Esophagus muscularis mucosa (tissue), 4 donors: Measurements from ENCODE around the gene PPME1.

Experiments
- EP300 ChIP-seq: sonication (generic); formaldehyde crosslinking; IDR thresholded peaks from one replicate; pipeline ENCODE4 v1.6.1; 2017; ENCODE audit warnings: antibody characterized with exemption
- POLR2A ChIP-seq: fragments of 450-650 bp; IDR thresholded peaks from one replicate; pipeline ENCODE4 v1.6.1; 2017; ENCODE audit warnings: antibody characterized with exemption, moderate library complexity, mild to moderate bottlenecking, low read depth
- POLR2AphosphoS5 ChIP-seq, 2 donors: sonication (generic); formaldehyde crosslinking; IDR thresholded peaks; one replicate each; pipeline ENCODE4 v1.6.1; 2017; ENCODE audit warnings: antibody characterized with exemption in 2 of 2
- TF ChIP-seq, protein P1 (sequence below), 3 experiments: fragments of 200-600 bp in 2 of 3; fragments of 450-650 bp in 1 of 3; sonication (generic) in 2 of 3; IDR thresholded peaks; one replicate each; pipeline ENCODE4 v1.5.1; 2017 to 2019; ENCODE audit warnings: antibody characterized with exemption in 3 of 3, mild to moderate bottlenecking in 2 of 3, moderate library complexity in 1 of 3

DNA sequence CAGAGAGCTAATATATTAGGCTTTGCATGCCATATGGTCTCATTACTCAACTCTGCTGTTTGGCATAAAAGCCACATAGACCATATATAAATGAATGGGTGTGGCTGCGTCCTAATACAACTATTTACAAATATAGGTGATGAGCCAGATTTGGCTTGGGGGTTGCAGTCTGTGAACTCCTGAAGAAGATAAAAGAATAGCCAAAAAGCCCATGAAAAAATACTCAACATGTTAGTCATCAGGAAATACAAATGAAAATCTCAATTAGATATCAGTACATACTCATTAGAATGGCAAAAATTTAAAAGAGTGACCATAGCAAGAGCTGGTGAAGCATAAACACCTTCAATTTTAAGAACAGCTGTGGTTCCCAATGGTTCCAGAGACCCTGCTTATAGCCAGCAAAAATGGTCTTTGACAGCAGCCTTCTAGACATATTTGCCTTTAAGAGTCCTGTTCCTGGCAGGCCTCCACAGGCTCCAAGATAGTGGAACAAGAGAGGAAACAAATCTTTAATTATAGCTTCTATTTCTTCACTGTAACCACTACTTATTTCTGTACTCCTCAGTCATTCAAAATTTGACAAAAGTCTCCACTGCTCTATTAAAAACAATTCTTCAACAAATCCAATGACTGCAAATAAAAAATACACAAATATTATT lies 16.3 kb upstream of the PPME1 start:
- no peak for TF ChIP-seq POLR2A
- TF ChIP-seq, protein P1, sequence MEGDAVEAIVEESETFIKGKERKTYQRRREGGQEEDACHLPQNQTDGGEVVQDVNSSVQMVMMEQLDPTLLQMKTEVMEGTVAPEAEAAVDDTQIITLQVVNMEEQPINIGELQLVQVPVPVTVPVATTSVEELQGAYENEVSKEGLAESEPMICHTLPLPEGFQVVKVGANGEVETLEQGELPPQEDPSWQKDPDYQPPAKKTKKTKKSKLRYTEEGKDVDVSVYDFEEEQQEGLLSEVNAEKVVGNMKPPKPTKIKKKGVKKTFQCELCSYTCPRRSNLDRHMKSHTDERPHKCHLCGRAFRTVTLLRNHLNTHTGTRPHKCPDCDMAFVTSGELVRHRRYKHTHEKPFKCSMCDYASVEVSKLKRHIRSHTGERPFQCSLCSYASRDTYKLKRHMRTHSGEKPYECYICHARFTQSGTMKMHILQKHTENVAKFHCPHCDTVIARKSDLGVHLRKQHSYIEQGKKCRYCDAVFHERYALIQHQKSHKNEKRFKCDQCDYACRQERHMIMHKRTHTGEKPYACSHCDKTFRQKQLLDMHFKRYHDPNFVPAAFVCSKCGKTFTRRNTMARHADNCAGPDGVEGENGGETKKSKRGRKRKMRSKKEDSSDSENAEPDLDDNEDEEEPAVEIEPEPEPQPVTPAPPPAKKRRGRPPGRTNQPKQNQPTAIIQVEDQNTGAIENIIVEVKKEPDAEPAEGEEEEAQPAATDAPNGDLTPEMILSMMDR (IDR thresholded peaks at IDR 0.05) = no peak
- TF ChIP-seq POLR2AphosphoS5 (IDR thresholded peaks at IDR 0.05) = no peak
- TF ChIP-seq EP300 = no peak
